ENCODE data around the gene GRID2.

DNA sequence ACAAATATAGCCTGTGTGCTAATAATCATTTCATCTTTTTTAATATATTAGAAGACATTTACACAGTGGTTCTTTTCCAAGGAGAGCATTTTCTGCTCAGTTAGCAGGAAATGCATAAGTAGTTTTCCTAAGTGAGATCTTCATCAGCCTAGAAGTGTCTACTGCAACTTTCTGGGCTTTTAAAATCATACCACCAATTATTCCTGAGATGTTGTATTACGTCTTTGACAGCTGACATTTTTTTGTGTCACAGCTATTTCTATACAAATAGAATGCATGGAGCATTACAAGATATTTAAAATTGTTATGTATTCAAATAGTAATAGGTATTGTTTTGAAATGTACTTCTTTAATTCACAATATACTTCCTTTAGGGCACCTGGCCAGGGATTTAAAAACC lies 158.0 kb downstream of the GRID2 start:
- TF ChIP-seq CTCF (IDR thresholded peaks at IDR 0.05) = no peak
- TF ChIP-seq POLR2A (IDR thresholded peaks at IDR 0.05) = no peak
